ENCODE results near the gene CXorf58.
"Not testable (repeated sequence)": the region's sequence is repeated elsewhere in the genome, so short reads cannot be mapped to it uniquely, and the experiment has no call there.

The CXorf58 gene

DNA sequence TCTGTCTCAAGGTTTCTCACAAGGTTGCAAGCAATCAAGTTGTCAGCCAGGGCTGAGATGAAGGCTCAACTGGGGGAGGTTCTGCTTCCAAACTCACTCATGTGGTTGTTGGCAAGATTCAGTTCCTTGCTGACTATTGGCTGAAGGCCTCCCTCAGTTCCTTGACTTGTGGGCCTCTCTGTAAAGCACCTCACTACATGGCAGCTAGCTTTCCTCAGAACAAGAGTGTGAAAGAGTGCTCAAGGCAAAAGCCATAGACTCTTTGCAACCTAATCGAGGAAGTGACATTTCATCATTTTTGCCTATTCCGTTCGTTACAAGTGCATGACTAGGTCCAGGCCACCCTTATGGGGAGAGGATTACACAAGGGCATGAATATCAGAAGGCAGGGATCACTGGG lies 52.0 kb downstream of the CXorf58 start:
- peak; percentile 87 for DNase-seq

DNA sequence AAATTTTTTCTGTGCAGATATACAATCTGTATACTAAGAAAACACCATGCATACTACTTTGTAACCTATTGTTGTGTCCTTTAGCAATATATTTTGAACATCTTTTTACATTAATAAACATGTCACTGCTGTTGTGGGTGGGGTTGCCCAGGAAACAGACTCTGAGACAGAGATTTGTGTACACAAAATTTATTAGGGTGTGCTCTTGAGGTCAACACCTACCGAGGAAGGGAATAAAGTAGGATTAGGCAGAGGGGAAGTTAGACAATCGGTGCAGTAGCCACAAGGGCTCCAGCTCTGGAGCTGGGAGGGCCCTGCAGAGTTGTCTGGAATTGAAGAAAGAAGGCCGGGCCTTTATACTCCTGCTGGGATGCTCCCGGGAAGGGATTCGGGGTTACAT lies 56.4 kb downstream of the CXorf58 start:
- peak; percentile 24 for DNase-seq

DNA sequence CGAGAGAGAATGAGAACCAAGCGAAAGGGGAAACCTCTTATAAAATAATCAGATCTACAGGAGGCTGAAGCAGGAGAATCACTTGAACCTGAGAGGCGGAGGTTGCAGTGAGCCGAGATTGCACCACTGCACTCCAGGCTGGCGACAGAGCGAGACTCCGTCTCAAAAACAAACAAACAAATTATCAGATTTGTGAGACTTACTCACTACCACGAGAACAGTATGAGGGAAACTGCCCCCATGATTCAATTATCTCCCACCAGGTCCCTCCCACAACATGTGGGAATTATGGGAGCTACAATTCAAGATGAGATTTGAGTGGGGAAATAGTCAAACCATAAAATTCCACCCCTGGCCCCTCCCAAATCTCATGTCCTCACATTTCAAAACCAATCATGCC lies 57.8 kb downstream of the CXorf58 start:
- DNase-seq = not testable (repeated sequence)

DNA sequence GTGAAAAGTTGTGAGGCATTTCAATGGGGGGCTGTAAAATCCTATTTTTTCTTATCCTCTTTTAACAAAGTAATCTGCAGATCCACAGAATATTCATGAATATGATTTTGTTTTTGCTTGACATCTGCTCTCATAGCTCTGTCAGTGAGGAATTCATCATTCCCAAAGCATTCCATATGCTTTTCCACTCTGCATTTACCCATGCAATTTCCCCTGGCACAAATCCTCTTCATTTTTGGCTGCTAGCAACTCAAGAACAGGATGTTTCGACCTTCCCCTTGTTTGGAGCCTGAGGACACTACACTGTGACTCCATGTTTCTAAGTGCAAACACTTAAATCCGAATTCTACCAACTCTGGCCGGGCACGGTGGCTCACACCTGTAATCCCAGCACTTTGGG lies 70.7 kb downstream of the CXorf58 start:
- DNase-seq = no peak

DNA sequence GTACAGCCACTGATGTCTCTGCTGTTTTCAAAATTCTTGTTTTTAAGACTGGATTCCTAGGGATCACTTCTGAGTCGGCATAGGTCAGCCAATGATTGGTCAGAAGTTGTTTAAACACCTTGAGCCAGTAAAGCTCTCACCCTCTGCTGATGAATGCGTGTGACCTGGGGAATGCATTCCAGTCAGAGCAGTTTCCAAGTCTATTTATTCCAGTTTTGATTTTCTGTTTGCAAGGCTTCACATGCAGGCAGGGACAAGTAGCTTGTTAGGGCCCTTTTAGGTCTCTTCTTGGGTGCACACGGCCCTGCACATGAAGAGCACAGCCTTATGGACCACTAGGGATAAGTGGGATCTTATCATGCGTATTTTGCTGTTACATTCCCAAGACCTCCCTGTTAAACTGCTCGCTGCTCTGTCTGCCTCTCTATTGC lies 72.2 kb downstream of the CXorf58 start:
- no peak for DNase-seq

DNA sequence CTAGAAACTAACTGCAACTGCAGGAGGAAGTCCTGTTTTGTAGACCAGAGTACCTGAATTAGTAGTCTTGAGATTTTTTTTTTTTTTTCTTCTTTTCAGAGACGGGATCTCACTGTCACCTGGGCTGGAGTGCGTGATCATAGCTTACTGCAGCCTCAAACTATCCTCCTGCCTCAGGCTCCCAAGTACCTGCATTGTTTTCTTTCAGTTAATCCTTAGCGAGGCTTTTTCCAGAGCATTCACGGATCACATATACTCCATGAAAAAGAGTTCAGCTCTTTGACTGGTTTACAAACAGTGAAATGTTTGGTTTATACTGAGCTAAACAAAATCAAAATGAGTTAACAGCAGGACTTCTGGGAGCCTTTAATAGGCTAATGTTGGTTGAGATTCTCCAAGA lies 73.4 kb downstream of the CXorf58 start:
- DNase-seq = no peak

DNA sequence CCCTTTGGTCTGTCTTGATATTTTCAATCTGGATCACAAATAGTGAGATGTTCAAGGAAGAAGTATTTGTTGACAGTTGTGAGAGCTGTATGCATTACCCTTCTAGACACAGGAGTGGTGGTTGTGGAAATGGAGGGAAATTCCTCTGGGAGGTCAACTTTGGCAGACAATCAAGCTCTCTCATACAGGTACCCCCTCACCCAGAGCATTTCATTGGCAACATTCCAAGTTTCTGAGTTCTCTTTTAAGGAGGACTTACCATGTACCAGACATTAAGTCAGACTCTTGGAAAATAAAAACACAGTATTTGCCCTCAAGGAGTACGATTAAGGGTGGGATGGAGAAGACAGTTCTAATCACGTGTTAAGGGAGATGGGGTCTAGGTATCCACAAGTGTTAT lies 73.9 kb downstream of the CXorf58 start:
- no peak for DNase-seq

DNA sequence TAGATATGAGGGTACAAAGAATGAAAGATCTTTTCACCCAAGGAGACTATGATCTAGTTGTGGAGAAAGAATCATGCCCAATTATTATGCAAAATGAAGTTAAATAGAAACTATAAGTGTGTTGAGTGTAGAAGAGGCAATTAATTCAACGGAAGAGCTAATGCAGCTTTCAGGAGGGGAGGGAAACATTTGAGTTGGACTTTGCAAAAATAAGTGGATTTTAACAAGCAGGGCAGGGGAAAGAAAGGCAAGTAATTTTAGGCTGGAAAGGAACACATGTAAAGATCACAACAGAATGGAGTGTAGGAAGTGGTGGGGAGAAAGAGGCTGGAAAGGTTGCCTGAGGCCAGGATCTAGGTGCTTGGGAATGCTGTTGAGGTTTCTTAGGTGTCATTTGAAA lies 75.1 kb downstream of the CXorf58 start:
- no peak for DNase-seq
